K562 (cell line): Measurements from ENCODE around the gene ATG12.

Experiments
- CREBBP ChIP-seq: IDR thresholded peaks from one replicate; pipeline ENCODE4 v1.6.1; 2012; ENCODE audit warnings: low read depth, mild to moderate bottlenecking, control low read depth, inconsistent platforms, low read length
- CREM ChIP-seq: IDR thresholded peaks from 2 replicates; pipeline ENCODE4 v1.6.1; 2014; ENCODE audit warnings: antibody characterized with exemption, low read depth
- ETS1 ChIP-seq: conservative IDR thresholded peaks from 2 replicates; pipeline ENCODE4 v1.6.1; 2011; ENCODE audit warnings: low read depth, mild to moderate bottlenecking, low read length; ENCODE audit not compliant: control insufficient read depth
- FOS ChIP-seq: IDR thresholded peaks from 3 replicates; pipeline ENCODE4 v1.6.1; 2011; ENCODE audit not compliant: insufficient read length; ENCODE audit errors: extremely low read depth
- FUS ChIP-seq: fragments of 200-400 bp; formaldehyde crosslinking; optimal IDR thresholded peaks from 2 replicates; pipeline ENCODE3; 2017; ENCODE audit warnings: low read depth, low read length
- GTF2F1 ChIP-seq: IDR thresholded peaks from 2 replicates; pipeline ENCODE4 v1.6.1; 2011; ENCODE audit warnings: low read depth, low read length, improper control_type of control experiment
- JUNB ChIP-seq: fragments of 450-650 bp; formaldehyde crosslinking; conservative IDR thresholded peaks from 2 replicates; pipeline ENCODE4 v1.4.0; 2020; ENCODE audit warnings: mild to moderate bottlenecking
- NFYB ChIP-seq: IDR thresholded peaks from 2 replicates; pipeline ENCODE4 v1.6.1; 2011; ENCODE audit warnings: mild to moderate bottlenecking, moderate library complexity; ENCODE audit not compliant: insufficient read length; ENCODE audit errors: extremely low read depth
- POLR2A ChIP-seq: fragments of 450-650 bp; conservative IDR thresholded peaks from 2 replicates; pipeline ENCODE4 v1.6.1; 2016
- TBP ChIP-seq: optimal IDR thresholded peaks from 2 replicates; pipeline ENCODE3; 2011; ENCODE audit warnings: low read depth, low read length, improper control_type of control experiment
- ZNF24 ChIP-seq: fragments of 450-650 bp; IDR thresholded peaks from 2 replicates; pipeline ENCODE4 v1.6.1; 2016

GRCh38 chr5:115829913-115830312 is 11.5 kb downstream of the ATG12 start:
- TF ChIP-seq CREM: no peak
- no peak for TF ChIP-seq NFYB
- TF ChIP-seq FUS: no peak
- TF ChIP-seq ETS1: no peak
- no peak for TF ChIP-seq FOS
- no peak for TF ChIP-seq CREBBP
- no peak for TF ChIP-seq ZNF24
- TF ChIP-seq JUNB: no peak
- no peak for TF ChIP-seq POLR2A
- no peak for TF ChIP-seq GTF2F1
- no peak for TF ChIP-seq TBP
